Measurements from ENCODE around the gene SLAMF9.

SLAMF9 gene

DNA sequence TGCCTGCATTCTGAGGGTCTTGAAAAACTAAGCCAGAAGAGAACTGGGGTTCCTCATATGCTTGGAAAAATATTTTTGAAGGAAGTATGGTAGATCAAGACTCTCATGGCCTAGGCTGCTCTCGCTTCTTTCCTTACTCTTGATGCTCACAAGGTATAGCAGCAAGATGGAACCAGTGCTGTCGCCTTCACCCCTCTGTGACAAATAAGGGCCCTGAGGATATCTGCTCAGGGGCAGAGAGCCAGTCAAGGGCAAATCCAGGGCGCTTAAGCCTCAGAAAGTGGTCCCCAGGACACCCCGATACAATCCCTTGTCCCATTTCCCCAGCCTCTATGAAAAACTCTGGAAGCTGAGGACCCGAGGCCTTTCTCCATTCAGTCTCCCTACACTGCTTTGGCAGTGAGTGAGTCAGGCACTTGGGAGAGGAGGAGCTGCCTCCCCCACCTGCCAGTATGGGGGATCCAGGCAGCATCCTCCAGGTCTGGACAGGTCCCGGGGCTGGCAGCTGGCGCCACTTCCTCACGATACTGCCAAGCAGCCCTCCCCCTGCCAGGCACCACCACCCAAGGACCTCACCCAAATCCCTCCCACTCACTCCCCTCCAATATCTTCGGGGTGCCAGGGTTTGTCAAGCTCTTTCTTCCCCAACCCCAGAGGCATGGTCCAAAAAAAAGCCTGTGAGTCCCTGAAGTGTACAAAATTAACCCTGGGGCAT, 10.0 kb downstream of the SLAMF9 start:
- no peak overlapping the region for H3K4me3 ChIP-seq (replicated peaks; ENCODE audit: low read depth, low read length)
- DNase-seq (ENCODE audit: low read depth): no peak
- TF ChIP-seq CTCF (IDR thresholded peaks at IDR 0.05; ENCODE audit: low read length, missing control alignments): no peak

- no peak for TF ChIP-seq CTCF (IDR thresholded peaks at IDR 0.05; ENCODE audit: low read length, missing control alignments)
- H3K4me3 ChIP-seq (replicated peaks; ENCODE audit: low read depth, low read length): no peak overlapping the region
- no peak for DNase-seq (ENCODE audit: low read depth)
Observed at GRCh38 chr1:159943278-159943640, 10.8 kb downstream of the SLAMF9 start.

GRCh38 chr1:159942632-159943277, 11.3 kb downstream of the SLAMF9 start:
- TF ChIP-seq CTCF (IDR thresholded peaks at IDR 0.05; ENCODE audit: low read length, missing control alignments): no peak
- DNase-seq (ENCODE audit: low read depth): no peak
- H3K4me3 ChIP-seq (replicated peaks; ENCODE audit: low read depth, low read length): no peak overlapping the region

- no peak for TF ChIP-seq CTCF (IDR thresholded peaks at IDR 0.05; ENCODE audit: low read length, missing control alignments)
- H3K4me3 ChIP-seq (replicated peaks; ENCODE audit: low read depth, low read length): no peak overlapping the region
- DNase-seq (ENCODE audit: low read depth): no peak
Observed at GRCh38 chr1:159941591-159942560, 12.2 kb downstream of the SLAMF9 start.

DNA sequence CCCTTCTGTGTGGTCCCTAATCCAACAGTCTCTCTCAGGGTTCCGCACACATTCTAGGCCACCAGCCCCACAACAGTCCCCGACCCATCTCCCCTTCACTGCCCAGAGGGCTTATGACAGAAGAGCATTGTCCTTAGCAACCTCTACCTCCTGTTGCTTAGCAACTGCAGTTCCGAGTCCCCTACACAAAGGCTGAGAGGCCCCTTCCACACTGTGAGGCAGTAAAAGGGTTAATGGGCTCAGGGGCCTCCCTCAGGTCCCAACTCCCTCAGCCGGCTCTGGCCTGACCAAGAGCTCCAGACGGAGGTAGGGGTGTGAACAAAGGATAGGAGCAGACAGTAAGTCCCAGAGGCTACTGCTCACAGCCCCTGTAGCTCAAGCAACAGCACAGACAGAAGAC, 12.9 kb downstream of the SLAMF9 start:
- no peak for DNase-seq (ENCODE audit: low read depth)

More for the DNA sequence above, 12.9 kb downstream of the SLAMF9 start:
- no peak overlapping the region for H3K4me3 ChIP-seq (replicated peaks; ENCODE audit: low read depth, low read length)
- no peak for TF ChIP-seq CTCF (IDR thresholded peaks at IDR 0.05; ENCODE audit: low read length, missing control alignments)
